CD14-positive monocyte (primary cell): ENCODE data around the gene POLR1D. TPM values are rescaled to one million over a fixed set of nuclear protein-coding genes. Genes with fewer than 3 reads are reported as not detected.

Experiments used
- DNase-seq, 3 donors: peaks; one replicate each; pipeline ENCODE4 v3.0.0-alpha.2; 2011 to 2022
- H2AFZ ChIP-seq: 2 replicates; pipeline ENCODE4 v1.6.0; 2012; ENCODE audit warnings: mild to moderate bottlenecking, low read depth, low read length, inconsistent platforms; ENCODE audit not compliant: insufficient read depth, poor library complexity, severe bottlenecking
- H3K27ac ChIP-seq, 2 donors: 1 replicate in 1 of 2; 2 replicates in 1 of 2; pipeline ENCODE4 v1.5.1; 2012 to 2013; ENCODE audit warnings: low read length in 2 of 2, control low read depth in 1 of 2, inconsistent platforms in 1 of 2, low read depth in 1 of 2, mild to moderate bottlenecking in 1 of 2
- H3K27me3 ChIP-seq, 2 donors: one replicate each; pipeline versions ENCODE4 v1.6.0 to v1.6.1; 2011 to 2013; ENCODE audit warnings: low read length in 2 of 2; ENCODE audit not compliant: control insufficient read depth in 2 of 2, insufficient read depth in 2 of 2
- H3K36me3 ChIP-seq, 2 donors: replicated peaks in 1 of 2; 1 replicate in 1 of 2; 2 replicates in 1 of 2; pipeline versions ENCODE4 v1.5.1 to v1.6.1; 2012 to 2013; ENCODE audit warnings: low read length in 2 of 2, control low read depth in 1 of 2, inconsistent platforms in 1 of 2, mild to moderate bottlenecking in 1 of 2; ENCODE audit not compliant: insufficient read depth in 2 of 2, control insufficient read depth in 1 of 2
- H3K4me1 ChIP-seq, 2 donors: 1 replicate in 1 of 2; 2 replicates in 1 of 2; pipeline versions ENCODE4 v1.5.1 to v1.6.1; 2012 to 2013; ENCODE audit warnings: low read length in 2 of 2, control low read depth in 1 of 2, inconsistent platforms in 1 of 2, mild to moderate bottlenecking in 1 of 2, moderate library complexity in 1 of 2; ENCODE audit not compliant: insufficient read depth in 2 of 2, control insufficient read depth in 1 of 2
- H3K4me2 ChIP-seq: replicated peaks from 2 replicates; pipeline ENCODE3; 2012; ENCODE audit warnings: low read length, moderate library complexity, mild to moderate bottlenecking; ENCODE audit not compliant: poor library complexity, severe bottlenecking; ENCODE audit errors: extremely low read depth
- H3K4me3 ChIP-seq, 3 experiments: fragments of 200-600 bp in 1 of 3; sonication (generic) in 1 of 3; replicated peaks in 1 of 3; 1 replicate in 2 of 3; 2 replicates in 1 of 3; pipeline ENCODE4 v1.5.1; 2011 to 2013; ENCODE audit warnings: low read length in 3 of 3, mild to moderate bottlenecking in 3 of 3, control low read depth in 2 of 3, low read depth in 2 of 3, inconsistent platforms in 1 of 3, moderate library complexity in 1 of 3
- H3K79me2 ChIP-seq: 2 replicates; pipeline ENCODE4 v1.6.0; 2012; ENCODE audit warnings: mild to moderate bottlenecking, control low read depth, inconsistent platforms, low read length, moderate library complexity; ENCODE audit not compliant: insufficient read depth
- H3K9ac ChIP-seq: 2 replicates; pipeline ENCODE4 v1.6.0; 2017; ENCODE audit warnings: low read length, mild to moderate bottlenecking; ENCODE audit not compliant: insufficient read depth, poor library complexity, severe bottlenecking
- H3K9me3 ChIP-seq, 2 donors: replicated peaks in 1 of 2; 1 replicate in 1 of 2; 2 replicates in 1 of 2; pipeline versions ENCODE4 v1.5.1 to v1.6.1; 2012 to 2013; ENCODE audit warnings: low read length in 2 of 2, control low read depth in 1 of 2; ENCODE audit not compliant: control insufficient read depth in 1 of 2, insufficient read depth in 1 of 2
- H4K20me1 ChIP-seq: 2 replicates; pipeline ENCODE4 v1.6.0; 2012; ENCODE audit warnings: mild to moderate bottlenecking, low read length, control low read depth, moderate library complexity; ENCODE audit not compliant: insufficient read depth
- H3K27ac Mint-ChIP-seq, 7 donors: one replicate each; pipeline ENCODE4 v1.8.0; 2020; ENCODE audit warnings: mild to moderate bottlenecking in 7 of 7, mixed read lengths in 7 of 7, moderate library complexity in 6 of 7, inconsistent platforms in 2 of 7
- H3K27me3 Mint-ChIP-seq, 3 donors: one replicate each; pipeline ENCODE4 v1.8.0; 2021 to 2022; ENCODE audit warnings: low read depth in 3 of 3, mild to moderate bottlenecking in 3 of 3, mixed read lengths in 3 of 3, moderate library complexity in 3 of 3, inconsistent platforms in 1 of 3
- H3K36me3 Mint-ChIP-seq, 2 donors: one replicate each; pipeline ENCODE4 v1.8.0; 2020; ENCODE audit warnings: mixed read lengths in 2 of 2, inconsistent platforms in 1 of 2, mild to moderate bottlenecking in 1 of 2
- H3K4me1 Mint-ChIP-seq: one replicate; pipeline ENCODE4 v1.8.0; 2020; ENCODE audit warnings: mild to moderate bottlenecking, mixed read lengths
- H3K4me3 Mint-ChIP-seq, 2 donors: one replicate each; pipeline ENCODE4 v1.8.0; 2020; ENCODE audit warnings: mild to moderate bottlenecking in 2 of 2, mixed read lengths in 2 of 2, moderate library complexity in 1 of 2
- H3K9me3 Mint-ChIP-seq, 7 donors: one replicate each; pipeline ENCODE4 v1.8.0; 2020 to 2022; ENCODE audit warnings: mixed read lengths in 7 of 7, mild to moderate bottlenecking in 6 of 7, moderate library complexity in 6 of 7, inconsistent platforms in 2 of 7
- CTCF ChIP-seq: fragments of 200-600 bp; IDR thresholded peaks from one replicate; pipeline ENCODE4 v1.8.0; 2022; ENCODE audit warnings: antibody characterized with exemption, mild to moderate bottlenecking
- WGBS: methylation state at CpG from one replicate; pipeline ENCODE4 v1.1.5; 2013; ENCODE audit warnings: missing lambda C conversion rate; ENCODE audit not compliant: insufficient coverage; 5-methylcytosine and 5-hydroxymethylcytosine counted together
- intact Hi-C, 2 donors: fragments of 100-400 bp; cut with micrococcal nuclease; formaldehyde crosslinking; loops; one replicate each; pipeline versions ENCODE4 v1.15.0 to v1.15.1; 2023
- polyA plus RNA-seq, 3 donors: library from polyadenylated mRNA; depleted of rRNA in 1 of 3; unstranded in 2 of 3; stranded (reverse) in 1 of 3; fragments of 300-500 nt in 2 of 3; fragments of >200 nt in 1 of 3; fragmentation: Illumina TruSeq in 2 of 3; gene quantifications; 1 replicate in 2 of 3; 2 replicates in 1 of 3; pipeline ENCODE4 v1.2.3, GENCODE V29; 2012 to 2021

Gene POLR1D
- polyA plus RNA-seq, 3 donors, result 122 to 146 (median 139) TPM

- H3K79me2 ChIP-seq, result peaks cover 93% of the 10 kb centered on the region
- no peak overlapping the region for H3K4me3 ChIP-seq
- peaks cover 21 to 51% of the 10 kb centered on the region in 2 donors for H3K36me3 Mint-ChIP-seq
- TF ChIP-seq CTCF, result no peak
- H3K4me1 Mint-ChIP-seq, result peaks cover 15% of the 10 kb centered on the region
- H3K36me3 ChIP-seq, result peaks cover 10 to 49% of the 10 kb centered on the region in 2 donors
- WGBS, result no CpG with 5 or more reads among the region's 4 CpGs
- no peaks in the 10 kb centered on the region for H3K27me3 ChIP-seq
- H3K4me2 ChIP-seq, result no peak overlapping the region
- H3K4me3 Mint-ChIP-seq, result no peak overlapping the region
- no peaks in the 10 kb centered on the region for H3K9me3 ChIP-seq
- DNase-seq, result no peak
- no peak overlapping the region for H2AFZ ChIP-seq
- no peaks in the 10 kb centered on the region for H3K9me3 Mint-ChIP-seq
- H3K27ac ChIP-seq, result peak overlapping the region in 1 of 2 donors; percentile 58
- peaks cover 93% of the 10 kb centered on the region for H4K20me1 ChIP-seq
- peaks cover 0 to 6% of the 10 kb centered on the region in 2 donors for H3K4me1 ChIP-seq
- intact Hi-C loops, result no loop called here
- peak overlapping the region in 1 of 7 donors; percentile 37 for H3K27ac Mint-ChIP-seq
- no peak overlapping the region for H3K9ac ChIP-seq
- no peaks in the 10 kb centered on the region for H3K27me3 Mint-ChIP-seq
Observed at GRCh38 chr13:27632214-27632613, 10.5 kb downstream of the POLR1D start.

DNA sequence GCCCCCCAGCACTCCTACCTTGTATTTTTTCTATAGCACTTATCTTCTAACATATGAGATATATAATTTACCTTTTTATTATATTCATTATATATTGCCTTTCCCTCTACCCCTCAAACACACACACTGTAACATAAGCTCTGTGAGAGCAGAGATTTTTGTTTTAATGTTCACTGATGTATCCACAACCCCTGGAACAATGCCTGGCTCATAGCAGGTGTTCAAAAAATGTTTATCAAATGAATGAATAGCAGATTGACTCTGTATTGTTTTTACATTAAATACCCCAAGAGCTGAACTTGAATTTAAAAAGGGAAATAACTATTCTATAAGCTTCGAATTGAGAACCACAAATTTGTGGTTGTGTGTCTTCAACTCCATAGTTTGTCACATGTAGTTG, 11.0 kb downstream of the POLR1D start:
- no peak overlapping the region for H3K4me3 Mint-ChIP-seq
- H3K4me1 Mint-ChIP-seq, result peaks cover 14% of the 10 kb centered on the region
- H3K27me3 Mint-ChIP-seq, result no peaks in the 10 kb centered on the region

More for the DNA sequence above, 11.0 kb downstream of the POLR1D start:
- H3K9me3 ChIP-seq, result no peaks in the 10 kb centered on the region
- Mint-ChIP-seq H3K27ac (peak overlapping the region in 2 of 7 donors; percentile 4 to 68), H3K36me3 (peaks cover 16 to 49% of the 10 kb centered on the region in 2 donors), H3K9me3 (no peaks in the 10 kb centered on the region)
- no peak overlapping the region for H3K4me3 ChIP-seq
- no peak overlapping the region for H2AFZ ChIP-seq
- H4K20me1 ChIP-seq, result peaks cover 93% of the 10 kb centered on the region
- intact Hi-C loops, result no loop called here
- H3K27me3 ChIP-seq, result no peaks in the 10 kb centered on the region
- DNase-seq, result no peak
- peaks cover 93% of the 10 kb centered on the region for H3K79me2 ChIP-seq
- TF ChIP-seq CTCF, result no peak
- no CpG with 5 or more reads among the region's 1 CpG for WGBS
- H3K9ac ChIP-seq, result no peak overlapping the region
- H3K4me1 ChIP-seq, result peaks cover 0 to 6% of the 10 kb centered on the region in 2 donors
- no peak overlapping the region for H3K27ac ChIP-seq
- H3K36me3 ChIP-seq, result peaks cover 10 to 46% of the 10 kb centered on the region in 2 donors
- H3K4me2 ChIP-seq, result no peak overlapping the region
